IMR-90 (cell line): ENCODE data around the gene KLHDC10. TPM values are rescaled to one million over a fixed set of nuclear protein-coding genes. Genes with fewer than 3 reads are reported as not detected.

Source experiments
- ATAC-seq: fragments of 200-7000 bp; cut with Tn5 transposase; 2 replicates; pipeline ENCODE4 v1.9.1; 2020; ENCODE audit warnings: low read depth, mild to moderate bottlenecking, moderate library complexity
- BruUV-seq: library from RNA; stranded (reverse); fragments of 400-500 nt; replicated peaks from 2 replicates; lab custom pipeline; 2021; lab: Mats Ljungman, UMichigan
- CTCF ChIA-PET: fragments of 300-600 bp; formaldehyde crosslinking; extraction: SDS; loops from one replicate; lab custom pipeline; 2021; ENCODE audit warnings: antibody characterized with exemption; lab: Yijun Ruan, JAX
- POLR2A ChIA-PET: fragments of 300-600 bp; sonication (Branson Sonifier 250); formaldehyde crosslinking; loops from one replicate; lab custom pipeline; 2022; ENCODE audit warnings: antibody characterized with exemption; ENCODE audit not compliant: unreplicated experiment; lab: Charles Lee
- DNase-seq: peaks from one replicate; pipeline ENCODE4 v3.0.0; 2013
- H2AFZ ChIP-seq: replicated peaks from 2 replicates; pipeline ENCODE3; 2013; ENCODE audit warnings: low read length, mild to moderate bottlenecking; ENCODE audit not compliant: poor library complexity
- H2AK5ac ChIP-seq: 2 replicates; pipeline ENCODE4 v1.6.1; 2013; ENCODE audit warnings: low read depth, low read length, inconsistent platforms
- H2AK9ac ChIP-seq: replicated peaks from 2 replicates; pipeline ENCODE3; 2013; ENCODE audit warnings: mild to moderate bottlenecking, low read depth, low read length, moderate library complexity; ENCODE audit not compliant: poor library complexity
- H2BK120ac ChIP-seq: 2 replicates; pipeline ENCODE4 v1.6.1; 2013; ENCODE audit warnings: low read depth, low read length, inconsistent platforms
- H2BK15ac ChIP-seq: 3 replicates; pipeline ENCODE4 v1.6.1; 2013; ENCODE audit warnings: low read depth, low read length, inconsistent platforms
- H2BK20ac ChIP-seq: 2 replicates; pipeline ENCODE4 v1.6.1; 2013; ENCODE audit warnings: low read depth, mild to moderate bottlenecking, inconsistent platforms, low read length, moderate library complexity
- H2BK5ac ChIP-seq: 2 replicates; pipeline ENCODE4 v1.6.1; 2013; ENCODE audit warnings: mild to moderate bottlenecking, low read depth, low read length, inconsistent platforms; ENCODE audit not compliant: poor library complexity, severe bottlenecking
- H3K14ac ChIP-seq: replicated peaks from 2 replicates; pipeline ENCODE4 v1.6.1; 2013; ENCODE audit warnings: low read depth, low read length, inconsistent platforms
- H3K18ac ChIP-seq: 2 replicates; pipeline ENCODE4 v1.6.1; 2013; ENCODE audit warnings: low read depth, low read length, control low read depth
- H3K23ac ChIP-seq: 2 replicates; pipeline ENCODE4 v1.6.1; 2013; ENCODE audit warnings: low read depth, low read length, inconsistent platforms
- H3K27ac ChIP-seq: 2 replicates; pipeline ENCODE4 v1.5.1; 2013; ENCODE audit warnings: mild to moderate bottlenecking, control low read depth, low read length; ENCODE audit not compliant: insufficient read depth
- H3K27me3 ChIP-seq: 2 replicates; pipeline ENCODE4 v1.6.1; 2013; ENCODE audit warnings: low read length; ENCODE audit not compliant: control insufficient read depth, insufficient read depth
- H3K36me3 ChIP-seq: 2 replicates; pipeline ENCODE4 v1.6.1; 2013; ENCODE audit warnings: low read length, mixed read lengths; ENCODE audit not compliant: control insufficient read depth, insufficient read depth
- H3K4ac ChIP-seq: 2 replicates; pipeline ENCODE4 v1.6.1; 2013; ENCODE audit warnings: low read depth, low read length, inconsistent platforms
- H3K4me1 ChIP-seq: 2 replicates; pipeline ENCODE4 v1.6.1; 2013; ENCODE audit warnings: low read length, mixed read lengths; ENCODE audit not compliant: control insufficient read depth, insufficient read depth
- H3K4me2 ChIP-seq: 2 replicates; pipeline ENCODE4 v1.6.1; 2013; ENCODE audit warnings: low read depth, mild to moderate bottlenecking, control low read depth, low read length, moderate library complexity
- H3K4me3 ChIP-seq: 2 replicates; pipeline ENCODE4 v1.5.1; 2013; ENCODE audit warnings: low read depth, mild to moderate bottlenecking, control low read depth, low read length, moderate library complexity; ENCODE audit not compliant: insufficient read depth
- H3K56ac ChIP-seq: 2 replicates; pipeline ENCODE4 v1.6.1; 2013; ENCODE audit warnings: low read length, inconsistent platforms; ENCODE audit not compliant: insufficient read depth; ENCODE audit errors: extremely low read depth
- H3K79me1 ChIP-seq, 2 experiments: 2 replicates each; pipeline ENCODE4 v1.6.1; 2013; ENCODE audit warnings: low read length in 2 of 2, inconsistent platforms in 1 of 2, low read depth in 1 of 2
- H3K9ac ChIP-seq: 2 replicates; pipeline ENCODE4 v1.6.1; 2013; ENCODE audit warnings: low read depth, low read length, control low read depth
- H3K9me1 ChIP-seq: 2 replicates; pipeline ENCODE4 v1.6.1; 2013; ENCODE audit warnings: low read length, inconsistent platforms; ENCODE audit not compliant: insufficient read depth
- H3K9me3 ChIP-seq: 2 replicates; pipeline ENCODE4 v1.6.1; 2013; ENCODE audit warnings: low read length; ENCODE audit not compliant: control insufficient read depth, insufficient read depth
- H4K20me1 ChIP-seq: 2 replicates; pipeline ENCODE4 v1.6.1; 2013; ENCODE audit warnings: low read length, inconsistent platforms; ENCODE audit not compliant: insufficient read depth
- H4K5ac ChIP-seq: 2 replicates; pipeline ENCODE4 v1.6.1; 2013; ENCODE audit warnings: mild to moderate bottlenecking, low read depth, low read length, control low read depth
- H4K8ac ChIP-seq, 2 experiments: 2 replicates each; pipeline ENCODE4 v1.6.1; 2013; ENCODE audit warnings: low read depth in 2 of 2, low read length in 2 of 2, control low read depth in 1 of 2, inconsistent platforms in 1 of 2
- H4K91ac ChIP-seq: 2 replicates; pipeline ENCODE4 v1.6.1; 2013; ENCODE audit warnings: low read depth, low read length, inconsistent platforms; ENCODE audit not compliant: insufficient read depth
- BHLHE40 ChIP-seq: fragments of 150-350 bp; IDR thresholded peaks from 2 replicates; pipeline ENCODE4 v1.6.1; 2016; ENCODE audit warnings: mild to moderate bottlenecking, low read depth, low read length
- CEBPB ChIP-seq: IDR thresholded peaks from 2 replicates; pipeline ENCODE4 v1.6.1; 2012; ENCODE audit warnings: low read depth, low read length, improper control_type of control experiment
- CHD1 ChIP-seq: IDR thresholded peaks from 2 replicates; pipeline ENCODE4 v1.6.1; 2012; ENCODE audit warnings: low read depth, low read length, improper control_type of control experiment
- FOS ChIP-seq: fragments of 150-350 bp; IDR thresholded peaks from 2 replicates; pipeline ENCODE4 v1.6.1; 2016; ENCODE audit warnings: low read depth, low read length
- MAFK ChIP-seq: IDR thresholded peaks from 2 replicates; pipeline ENCODE4 v1.6.1; 2012; ENCODE audit warnings: low read depth, low read length, improper control_type of control experiment
- MAZ ChIP-seq: IDR thresholded peaks from 2 replicates; pipeline ENCODE4 v1.6.1; 2012; ENCODE audit warnings: low read depth, mild to moderate bottlenecking, low read length, improper control_type of control experiment, moderate library complexity, borderline replicate concordance
- MXI1 ChIP-seq: IDR thresholded peaks from 2 replicates; pipeline ENCODE4 v1.6.1; 2012; ENCODE audit warnings: low read depth, mild to moderate bottlenecking, low read length, moderate library complexity, borderline replicate concordance
- NFE2L2 ChIP-seq: fragments of 150-350 bp; IDR thresholded peaks from 2 replicates; pipeline ENCODE4 v1.6.1; 2016; ENCODE audit warnings: low read depth, mild to moderate bottlenecking, low read length
- POLR2A ChIP-seq: IDR thresholded peaks from 2 replicates; pipeline ENCODE4 v1.6.1; 2012; ENCODE audit warnings: mild to moderate bottlenecking, low read depth, low read length
- RCOR1 ChIP-seq: IDR thresholded peaks from 2 replicates; pipeline ENCODE4 v1.6.1; 2012; ENCODE audit warnings: mild to moderate bottlenecking, low read length, improper control_type of control experiment; ENCODE audit not compliant: insufficient replicate concordance
- SMC3 ChIP-seq: fragments of 150-350 bp; IDR thresholded peaks from 2 replicates; pipeline ENCODE4 v1.6.1; 2016; ENCODE audit warnings: low read depth, mild to moderate bottlenecking, antibody characterized with exemption, low read length, moderate library complexity
- WGBS, 2 experiments: methylation state at CpG; one replicate each; pipeline versions ENCODE4 v1.1.5 to v1.1.7; 2013; ENCODE audit warnings: missing lambda C conversion rate in 2 of 2; ENCODE audit not compliant: insufficient read length in 1 of 2; ENCODE audit errors: extremely low coverage in 2 of 2; 5-methylcytosine and 5-hydroxymethylcytosine counted together
- dilution Hi-C: fragments of 300-500 bp; cut with HindIII; formaldehyde crosslinking; loops from one replicate; pipeline ENCODE4 v1.14.3; 2018; ENCODE audit warnings: low sequenced_read_pairs; ENCODE audit not compliant: unreplicated experiment
- in situ Hi-C: fragments of 300-500 bp; cut with MboI; formaldehyde crosslinking; loops from 3 replicates; pipeline ENCODE4 v1.14.3; 2019; ENCODE audit warnings: low sequenced_read_pairs, inconsistent platforms, mixed read lengths
- intact Hi-C: fragments of 100-400 bp; cut with micrococcal nuclease; formaldehyde crosslinking; loops from 2 replicates; pipeline ENCODE4 v1.10.0; 2022
- polyA plus RNA-seq, 3 experiments: library from polyadenylated mRNA; depleted of rRNA; stranded (reverse); fragments of >200 nt; gene quantifications; 2 replicates each; pipeline ENCODE4 v1.2.3, GENCODE V29; 2012; ENCODE audit warnings: low replicate concordance in 1 of 3
- total RNA-seq: library from RNA; depleted of rRNA; stranded (reverse); fragments of >200 nt; gene quantifications from 2 replicates; pipeline ENCODE4 v1.2.3, GENCODE V29; 2012
- TF ChIP-seq, protein P1 (sequence below): fragments of 150-350 bp; IDR thresholded peaks from 2 replicates; pipeline ENCODE4 v1.6.1; 2017; ENCODE audit warnings: mild to moderate bottlenecking, antibody characterized with exemption, low read length, low read depth
- TF ChIP-seq, protein P2 (sequence below): conservative IDR thresholded peaks from 2 replicates; pipeline ENCODE4 v1.5.1; 2012; ENCODE audit warnings: mild to moderate bottlenecking, low read depth, low read length, improper control_type of control experiment
- TF ChIP-seq, protein P3 (sequence below): fragments of 150-350 bp; IDR thresholded peaks from 2 replicates; pipeline ENCODE4 v1.6.1; 2016; ENCODE audit warnings: low read depth, mild to moderate bottlenecking, low read length, moderate library complexity, borderline replicate concordance

The KLHDC10 gene
- total and polyA plus RNA-seq, 2 of the 4 experiments (the other 2 are of a cell fraction) = 12.4 to 27.1 TPM

DNA sequence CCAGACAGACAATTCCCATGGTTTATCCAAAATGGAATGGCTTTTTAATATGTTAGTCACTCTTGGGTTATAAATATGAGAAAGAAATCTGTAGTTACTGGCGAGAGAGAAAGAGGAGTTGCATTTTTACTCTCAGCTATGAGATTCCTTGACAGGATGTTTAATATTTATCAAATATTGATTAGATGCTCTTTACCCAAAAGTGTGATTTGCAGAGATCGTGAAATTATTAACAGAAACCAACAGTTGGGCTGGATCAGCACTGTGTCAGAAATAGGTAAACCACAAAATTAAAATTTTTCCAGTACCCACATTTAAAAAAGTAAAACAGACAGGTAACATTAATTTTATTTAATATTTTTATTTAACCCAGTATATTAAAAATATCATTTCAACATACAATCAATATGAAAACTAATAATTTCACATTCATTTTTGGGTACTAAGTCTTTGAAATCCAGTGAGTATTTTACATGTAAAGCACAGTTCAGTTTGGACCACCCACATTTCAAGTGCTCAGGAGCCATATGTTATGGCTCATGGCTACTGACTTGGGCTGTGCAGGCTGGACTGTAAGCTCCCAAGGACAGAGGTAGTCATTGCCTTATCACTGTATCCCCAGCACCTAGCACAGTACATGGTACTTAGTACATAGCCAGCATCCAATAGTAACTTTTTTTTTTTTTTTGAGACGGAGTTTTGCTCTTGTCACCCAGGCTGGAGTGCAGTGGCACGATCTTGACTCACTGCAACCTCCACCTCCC is 42.5 kb downstream of the KLHDC10 start:
- no TSS peak for BruUV-seq
- Histone ChIP-seq H3K27ac (no peak overlapping the region), H2BK5ac (no peak overlapping the region), H3K9me1 (no peaks in the 10 kb centered on the region), H4K8ac (no peak overlapping the region), H3K23ac (no peak overlapping the region), H3K4me2 (no peak overlapping the region), H4K91ac (no peak overlapping the region), H2AK5ac (no peak overlapping the region), H3K4me3 (no peak overlapping the region), H2AFZ (no peak overlapping the region), H3K79me1 (peaks cover 5 to 7% of the 10 kb centered on the region in 2 experiments; a peak in 3 of 4 replicates), H2AK9ac (no peak overlapping the region), H3K9me3 (peaks cover 2% of the 10 kb centered on the region; the same call in 1 of the 2 replicates), H3K27me3 (no peaks in the 10 kb centered on the region), H4K5ac (no peak overlapping the region), H4K20me1 (no peaks in the 10 kb centered on the region), H3K36me3 (peaks cover 2% of the 10 kb centered on the region), H2BK120ac (no peak overlapping the region), H2BK20ac (no peak overlapping the region), H3K4ac (no peak overlapping the region), H3K9ac (no peak overlapping the region), H3K18ac (no peak overlapping the region), H3K14ac (no peak overlapping the region), H3K4me1 (no peaks in the 10 kb centered on the region), H3K56ac (no peak overlapping the region), H2BK15ac (no peak overlapping the region)
- no CpG with 5 or more reads among the region's 4 CpGs for WGBS, 2 experiments
- POLR2A ChIA-PET = no interaction called here
- ATAC-seq (no peak), DNase-seq (no peak)
- in situ Hi-C loops = no loop called here
- no peak for TF ChIP-seq MXI1
- no peak for TF ChIP-seq MAZ
- TF ChIP-seq BHLHE40 = no peak
- no peak for TF ChIP-seq SMC3
- TF ChIP-seq, protein P1, sequence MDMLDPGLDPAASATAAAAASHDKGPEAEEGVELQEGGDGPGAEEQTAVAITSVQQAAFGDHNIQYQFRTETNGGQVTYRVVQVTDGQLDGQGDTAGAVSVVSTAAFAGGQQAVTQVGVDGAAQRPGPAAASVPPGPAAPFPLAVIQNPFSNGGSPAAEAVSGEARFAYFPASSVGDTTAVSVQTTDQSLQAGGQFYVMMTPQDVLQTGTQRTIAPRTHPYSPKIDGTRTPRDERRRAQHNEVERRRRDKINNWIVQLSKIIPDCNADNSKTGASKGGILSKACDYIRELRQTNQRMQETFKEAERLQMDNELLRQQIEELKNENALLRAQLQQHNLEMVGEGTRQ = no peak
- no peak for TF ChIP-seq CHD1
- no peak for TF ChIP-seq RCOR1
- no peak for TF ChIP-seq MAFK
- TF ChIP-seq POLR2A = no peak
- no peak for TF ChIP-seq FOS
- no peak for TF ChIP-seq NFE2L2
- no peak for TF ChIP-seq CEBPB
- TF ChIP-seq, protein P2, sequence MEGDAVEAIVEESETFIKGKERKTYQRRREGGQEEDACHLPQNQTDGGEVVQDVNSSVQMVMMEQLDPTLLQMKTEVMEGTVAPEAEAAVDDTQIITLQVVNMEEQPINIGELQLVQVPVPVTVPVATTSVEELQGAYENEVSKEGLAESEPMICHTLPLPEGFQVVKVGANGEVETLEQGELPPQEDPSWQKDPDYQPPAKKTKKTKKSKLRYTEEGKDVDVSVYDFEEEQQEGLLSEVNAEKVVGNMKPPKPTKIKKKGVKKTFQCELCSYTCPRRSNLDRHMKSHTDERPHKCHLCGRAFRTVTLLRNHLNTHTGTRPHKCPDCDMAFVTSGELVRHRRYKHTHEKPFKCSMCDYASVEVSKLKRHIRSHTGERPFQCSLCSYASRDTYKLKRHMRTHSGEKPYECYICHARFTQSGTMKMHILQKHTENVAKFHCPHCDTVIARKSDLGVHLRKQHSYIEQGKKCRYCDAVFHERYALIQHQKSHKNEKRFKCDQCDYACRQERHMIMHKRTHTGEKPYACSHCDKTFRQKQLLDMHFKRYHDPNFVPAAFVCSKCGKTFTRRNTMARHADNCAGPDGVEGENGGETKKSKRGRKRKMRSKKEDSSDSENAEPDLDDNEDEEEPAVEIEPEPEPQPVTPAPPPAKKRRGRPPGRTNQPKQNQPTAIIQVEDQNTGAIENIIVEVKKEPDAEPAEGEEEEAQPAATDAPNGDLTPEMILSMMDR = no peak
- TF ChIP-seq, protein P3, sequence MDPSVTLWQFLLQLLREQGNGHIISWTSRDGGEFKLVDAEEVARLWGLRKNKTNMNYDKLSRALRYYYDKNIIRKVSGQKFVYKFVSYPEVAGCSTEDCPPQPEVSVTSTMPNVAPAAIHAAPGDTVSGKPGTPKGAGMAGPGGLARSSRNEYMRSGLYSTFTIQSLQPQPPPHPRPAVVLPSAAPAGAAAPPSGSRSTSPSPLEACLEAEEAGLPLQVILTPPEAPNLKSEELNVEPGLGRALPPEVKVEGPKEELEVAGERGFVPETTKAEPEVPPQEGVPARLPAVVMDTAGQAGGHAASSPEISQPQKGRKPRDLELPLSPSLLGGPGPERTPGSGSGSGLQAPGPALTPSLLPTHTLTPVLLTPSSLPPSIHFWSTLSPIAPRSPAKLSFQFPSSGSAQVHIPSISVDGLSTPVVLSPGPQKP = no peak
- CTCF ChIA-PET = no interaction called here
- dilution Hi-C loops = no loop called here
- intact Hi-C loops = loop anchor here (5.0 kb wide), 1 partner anchor 36 kb away; no protein-coding TSS in a partner anchor
